WTC11 (cell line): ENCODE data around the gene FARP2. TPM values are rescaled to one million over a fixed set of nuclear protein-coding genes. Genes with fewer than 3 reads are reported as not detected.
"Not testable (repeated sequence)": the region's sequence is repeated elsewhere in the genome, so short reads cannot be mapped to it uniquely, and the experiment has no call there.

Source experiments
- ATAC-seq: fragments of 200-7000 bp; cut with Tn5 transposase; 2 replicates; pipeline ENCODE4 v1.10.0; 2021; ENCODE audit warnings: mild to moderate bottlenecking, moderate library complexity
- CTCF ChIA-PET: fragments of 300-600 bp; sonication (Branson Sonifier 250); formaldehyde crosslinking; loops from one replicate; lab custom pipeline; 2021; ENCODE audit warnings: antibody characterized with exemption; lab: Charles Lee
- POLR2A ChIA-PET: fragments of 350-600 bp; sonication (Branson Sonifier 250); formaldehyde crosslinking; loops from one replicate; lab custom pipeline; 2021; ENCODE audit warnings: antibody characterized with exemption; lab: Charles Lee
- DNase-seq: peaks from one replicate; pipeline ENCODE4 v3.0.0; 2021; ENCODE audit warnings: low spot score
- H3K27ac Mint-ChIP-seq: 2 replicates; pipeline ENCODE4 v1.8.0; 2021; ENCODE audit warnings: mixed read lengths
- H3K27me3 Mint-ChIP-seq: 2 replicates; pipeline ENCODE4 v1.8.0; 2021; ENCODE audit warnings: low read depth, mild to moderate bottlenecking, moderate library complexity, mixed read lengths
- H3K36me3 Mint-ChIP-seq: 2 replicates; pipeline ENCODE4 v1.8.0; 2021; ENCODE audit warnings: mixed read lengths
- H3K4me1 Mint-ChIP-seq: 2 replicates; pipeline ENCODE4 v1.8.0; 2022; ENCODE audit warnings: mixed read lengths
- H3K4me3 Mint-ChIP-seq: 2 replicates; pipeline ENCODE4 v1.8.0; 2021; ENCODE audit warnings: mild to moderate bottlenecking, moderate library complexity, mixed read lengths
- H3K9me3 Mint-ChIP-seq: 2 replicates; pipeline ENCODE4 v1.8.0; 2021; ENCODE audit warnings: mixed read lengths
- EMX1 ChIP-seq: fragments of 250-450 bp; sonication (Bioruptor Pico); IDR thresholded peaks from 2 replicates; pipeline ENCODE4 v1.8.0; 2021; ENCODE audit warnings: mild to moderate bottlenecking
- ESRRA ChIP-seq: sonication (generic); formaldehyde crosslinking; IDR thresholded peaks from 2 replicates; pipeline ENCODE4 v1.8.1; 2022; ENCODE audit warnings: mild to moderate bottlenecking, missing genetic modification reagents, borderline replicate concordance
- FOXK1 ChIP-seq: sonication (generic); formaldehyde crosslinking; IDR thresholded peaks from 2 replicates; pipeline ENCODE4 v1.8.0; 2022; ENCODE audit warnings: mild to moderate bottlenecking, moderate library complexity, missing genetic modification reagents
- GRHL2 ChIP-seq: fragments of 250-450 bp; sonication (Bioruptor Pico); IDR thresholded peaks from 2 replicates; pipeline ENCODE4 v1.8.0; 2022; ENCODE audit warnings: mild to moderate bottlenecking, moderate library complexity; ENCODE audit not compliant: insufficient replicate concordance, severe bottlenecking
- JAZF1 ChIP-seq: fragments of 250-450 bp; sonication (Bioruptor Pico); IDR thresholded peaks from 2 replicates; pipeline ENCODE4 v1.9.0; 2021; ENCODE audit warnings: moderate library complexity, mild to moderate bottlenecking, inconsistent platforms
- JUN ChIP-seq: sonication (generic); formaldehyde crosslinking; IDR thresholded peaks from 2 replicates; pipeline ENCODE4 v1.8.0; 2023; ENCODE audit warnings: mild to moderate bottlenecking, missing genetic modification reagents
- MYBL2 ChIP-seq: sonication (generic); formaldehyde crosslinking; IDR thresholded peaks from 2 replicates; pipeline ENCODE4 v1.8.1; 2023; ENCODE audit warnings: mild to moderate bottlenecking, moderate library complexity, missing genetic modification reagents
- NFE2L1 ChIP-seq: sonication (generic); formaldehyde crosslinking; IDR thresholded peaks from 2 replicates; pipeline ENCODE4 v1.8.1; 2023; ENCODE audit warnings: missing genetic modification reagents
- NR2C2 ChIP-seq: sonication (generic); formaldehyde crosslinking; IDR thresholded peaks from 2 replicates; pipeline ENCODE4 v1.8.0; 2022; ENCODE audit warnings: mild to moderate bottlenecking, missing genetic modification reagents
- SOX15 ChIP-seq: fragments of 250-450 bp; sonication (Bioruptor Pico); IDR thresholded peaks from 2 replicates; pipeline ENCODE4 v1.9.0; 2021; ENCODE audit warnings: mild to moderate bottlenecking
- ZNF232 ChIP-seq: sonication (generic); formaldehyde crosslinking; IDR thresholded peaks from 2 replicates; pipeline ENCODE4 v1.8.0; 2022; ENCODE audit warnings: mild to moderate bottlenecking, missing genetic modification reagents
- ZNF317 ChIP-seq: sonication (generic); formaldehyde crosslinking; IDR thresholded peaks from 2 replicates; pipeline ENCODE4 v1.8.1; 2023; ENCODE audit warnings: low read depth, mild to moderate bottlenecking, moderate library complexity, missing genetic modification reagents, borderline replicate concordance
- ZNF671 ChIP-seq: fragments of 250-450 bp; sonication (Bioruptor Pico); IDR thresholded peaks from 2 replicates; pipeline ENCODE4 v1.8.0; 2021; ENCODE audit warnings: mild to moderate bottlenecking
- total RNA-seq: library from RNA; stranded (reverse); gene quantifications from 3 replicates; pipeline ENCODE4 v1.2.3, GENCODE V29; 2021
- TF ChIP-seq, protein P1 (sequence below): sonication (generic); formaldehyde crosslinking; IDR thresholded peaks from 2 replicates; pipeline ENCODE4 v1.8.1; 2023; ENCODE audit warnings: mild to moderate bottlenecking, missing genetic modification reagents
- TF ChIP-seq, protein P2 (sequence below): sonication (generic); formaldehyde crosslinking; IDR thresholded peaks from 2 replicates; pipeline ENCODE4 v1.8.0; 2022; ENCODE audit warnings: mild to moderate bottlenecking, missing genetic modification reagents
- TF ChIP-seq, protein P3 (sequence below): fragments of 250-450 bp; sonication (Bioruptor Pico); IDR thresholded peaks from 2 replicates; pipeline ENCODE4 v2.1.2; 2022; ENCODE audit warnings: mild to moderate bottlenecking, moderate library complexity
- TF ChIP-seq, protein P4 (sequence below): sonication (generic); formaldehyde crosslinking; IDR thresholded peaks from 2 replicates; pipeline ENCODE4 v1.8.1; 2022; ENCODE audit warnings: mild to moderate bottlenecking, missing genetic modification reagents, moderate library complexity, borderline replicate concordance
- TF ChIP-seq, protein P5 (sequence below): sonication (generic); formaldehyde crosslinking; IDR thresholded peaks from 2 replicates; pipeline ENCODE4 v1.8.1; 2022; ENCODE audit warnings: low read depth, mild to moderate bottlenecking, moderate library complexity, missing genetic modification reagents, borderline replicate concordance

The FARP2 gene
- total RNA-seq, 1 experiment from 2014 or later, result 37.8 TPM

- DNase-seq (no peak), ATAC-seq (no peak; the same call in 1 of the 2 replicates)
- CTCF ChIA-PET, result interaction anchor here (0.6 to 1.2 kb wide), 2 partner anchors 19 to 352 kb away, joined by 3 to 4 read pairs; no protein-coding TSS in a partner anchor
- H3K27ac Mint-ChIP-seq, result no peak overlapping the region
- no peak for TF ChIP-seq MYBL2 (CRISPR knock-in tag)
- peaks cover 19% of the 10 kb centered on the region for H3K36me3 Mint-ChIP-seq
- peaks cover 6% of the 10 kb centered on the region for H3K4me1 Mint-ChIP-seq
- H3K27me3 Mint-ChIP-seq, result peaks cover 5% of the 10 kb centered on the region; the same call in 1 of the 2 replicates
- no peak overlapping the region for H3K4me3 Mint-ChIP-seq
- peaks cover 30% of the 10 kb centered on the region for H3K9me3 Mint-ChIP-seq
- POLR2A ChIA-PET, result no interaction called here
Observed at GRCh38 chr2:241522477-241522876, 166.4 kb downstream of the FARP2 start.

- DNase-seq, H3K27me3 Mint-ChIP-seq, CTCF ChIA-PET, H3K4me3 Mint-ChIP-seq, ATAC-seq, H3K4me1 Mint-ChIP-seq, POLR2A ChIA-PET, H3K27ac Mint-ChIP-seq: not testable (repeated sequence)
- H3K36me3 Mint-ChIP-seq, result peaks cover 17% of the 10 kb centered on the region
- H3K9me3 Mint-ChIP-seq, result peaks cover 28% of the 10 kb centered on the region
Observed at GRCh38 chr2:241525818-241526780, 170.0 kb downstream of the FARP2 start.

DNA sequence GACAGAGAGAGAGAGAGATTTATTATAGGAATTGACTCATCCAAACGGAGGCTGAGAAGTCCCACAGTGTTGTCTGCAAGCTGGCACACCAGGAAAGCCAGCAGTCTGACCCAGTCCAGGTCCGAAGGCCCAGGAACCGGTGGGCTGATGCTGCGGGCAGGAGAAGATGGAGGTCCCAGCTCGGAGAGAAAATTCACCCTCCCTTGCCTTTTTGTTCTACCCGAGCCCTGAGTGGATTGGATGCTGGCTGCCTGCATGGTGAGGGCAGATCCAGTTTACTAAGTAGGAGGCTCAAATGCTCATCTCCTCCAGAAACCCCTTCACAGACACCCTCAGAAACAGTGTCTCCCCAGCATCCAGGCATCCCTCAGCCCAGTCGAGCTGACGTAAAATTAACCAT, 174.5 kb downstream of the FARP2 start:
- peaks cover 10% of the 10 kb centered on the region for H3K36me3 Mint-ChIP-seq
- peaks cover 7% of the 10 kb centered on the region; the same call in 1 of the 2 replicates for H3K27me3 Mint-ChIP-seq
- CTCF ChIA-PET, result no interaction called here
- ATAC-seq (no peak), DNase-seq (no peak)
- H3K9me3 Mint-ChIP-seq, result peaks cover 12% of the 10 kb centered on the region
- no peak overlapping the region for H3K4me3 Mint-ChIP-seq
- no peaks in the 10 kb centered on the region for H3K4me1 Mint-ChIP-seq
- H3K27ac Mint-ChIP-seq, result no peak overlapping the region
- TF ChIP-seq NFE2L1 (CRISPR knock-in tag) (no peak), SOX15 (CRISPR knock-in tag) (no peak), FOXK1 (CRISPR knock-in tag) (no peak), ZNF317 (CRISPR knock-in tag) (no peak), NR2C2 (CRISPR knock-in tag) (no peak), JAZF1 (CRISPR knock-in tag) (no peak), ESRRA (CRISPR knock-in tag) (no peak), GRHL2 (CRISPR knock-in tag) (no peak), EMX1 (CRISPR knock-in tag) (no peak), ZNF232 (CRISPR knock-in tag) (no peak), JUN (CRISPR knock-in tag) (no peak), ZNF671 (CRISPR knock-in tag) (no peak)
- TF ChIP-seq, protein P1, sequence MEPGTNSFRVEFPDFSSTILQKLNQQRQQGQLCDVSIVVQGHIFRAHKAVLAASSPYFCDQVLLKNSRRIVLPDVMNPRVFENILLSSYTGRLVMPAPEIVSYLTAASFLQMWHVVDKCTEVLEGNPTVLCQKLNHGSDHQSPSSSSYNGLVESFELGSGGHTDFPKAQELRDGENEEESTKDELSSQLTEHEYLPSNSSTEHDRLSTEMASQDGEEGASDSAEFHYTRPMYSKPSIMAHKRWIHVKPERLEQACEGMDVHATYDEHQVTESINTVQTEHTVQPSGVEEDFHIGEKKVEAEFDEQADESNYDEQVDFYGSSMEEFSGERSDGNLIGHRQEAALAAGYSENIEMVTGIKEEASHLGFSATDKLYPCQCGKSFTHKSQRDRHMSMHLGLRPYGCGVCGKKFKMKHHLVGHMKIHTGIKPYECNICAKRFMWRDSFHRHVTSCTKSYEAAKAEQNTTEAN (CRISPR knock-in tag), result no peak
- TF ChIP-seq, protein P2, sequence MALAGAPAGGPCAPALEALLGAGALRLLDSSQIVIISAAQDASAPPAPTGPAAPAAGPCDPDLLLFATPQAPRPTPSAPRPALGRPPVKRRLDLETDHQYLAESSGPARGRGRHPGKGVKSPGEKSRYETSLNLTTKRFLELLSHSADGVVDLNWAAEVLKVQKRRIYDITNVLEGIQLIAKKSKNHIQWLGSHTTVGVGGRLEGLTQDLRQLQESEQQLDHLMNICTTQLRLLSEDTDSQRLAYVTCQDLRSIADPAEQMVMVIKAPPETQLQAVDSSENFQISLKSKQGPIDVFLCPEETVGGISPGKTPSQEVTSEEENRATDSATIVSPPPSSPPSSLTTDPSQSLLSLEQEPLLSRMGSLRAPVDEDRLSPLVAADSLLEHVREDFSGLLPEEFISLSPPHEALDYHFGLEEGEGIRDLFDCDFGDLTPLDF (CRISPR knock-in tag), result no peak
- TF ChIP-seq, protein P3, sequence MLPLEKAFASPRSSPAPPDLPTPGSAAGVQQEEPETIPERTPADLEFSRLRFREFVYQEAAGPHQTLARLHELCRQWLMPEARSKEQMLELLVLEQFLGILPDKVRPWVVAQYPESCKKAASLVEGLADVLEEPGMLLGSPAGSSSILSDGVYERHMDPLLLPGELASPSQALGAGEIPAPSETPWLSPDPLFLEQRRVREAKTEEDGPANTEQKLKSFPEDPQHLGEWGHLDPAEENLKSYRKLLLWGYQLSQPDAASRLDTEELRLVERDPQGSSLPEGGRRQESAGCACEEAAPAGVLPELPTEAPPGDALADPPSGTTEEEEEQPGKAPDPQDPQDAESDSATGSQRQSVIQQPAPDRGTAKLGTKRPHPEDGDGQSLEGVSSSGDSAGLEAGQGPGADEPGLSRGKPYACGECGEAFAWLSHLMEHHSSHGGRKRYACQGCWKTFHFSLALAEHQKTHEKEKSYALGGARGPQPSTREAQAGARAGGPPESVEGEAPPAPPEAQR (CRISPR knock-in tag), result no peak
- TF ChIP-seq, protein P4, sequence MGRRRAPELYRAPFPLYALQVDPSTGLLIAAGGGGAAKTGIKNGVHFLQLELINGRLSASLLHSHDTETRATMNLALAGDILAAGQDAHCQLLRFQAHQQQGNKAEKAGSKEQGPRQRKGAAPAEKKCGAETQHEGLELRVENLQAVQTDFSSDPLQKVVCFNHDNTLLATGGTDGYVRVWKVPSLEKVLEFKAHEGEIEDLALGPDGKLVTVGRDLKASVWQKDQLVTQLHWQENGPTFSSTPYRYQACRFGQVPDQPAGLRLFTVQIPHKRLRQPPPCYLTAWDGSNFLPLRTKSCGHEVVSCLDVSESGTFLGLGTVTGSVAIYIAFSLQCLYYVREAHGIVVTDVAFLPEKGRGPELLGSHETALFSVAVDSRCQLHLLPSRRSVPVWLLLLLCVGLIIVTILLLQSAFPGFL, result no peak
- TF ChIP-seq, protein P5, sequence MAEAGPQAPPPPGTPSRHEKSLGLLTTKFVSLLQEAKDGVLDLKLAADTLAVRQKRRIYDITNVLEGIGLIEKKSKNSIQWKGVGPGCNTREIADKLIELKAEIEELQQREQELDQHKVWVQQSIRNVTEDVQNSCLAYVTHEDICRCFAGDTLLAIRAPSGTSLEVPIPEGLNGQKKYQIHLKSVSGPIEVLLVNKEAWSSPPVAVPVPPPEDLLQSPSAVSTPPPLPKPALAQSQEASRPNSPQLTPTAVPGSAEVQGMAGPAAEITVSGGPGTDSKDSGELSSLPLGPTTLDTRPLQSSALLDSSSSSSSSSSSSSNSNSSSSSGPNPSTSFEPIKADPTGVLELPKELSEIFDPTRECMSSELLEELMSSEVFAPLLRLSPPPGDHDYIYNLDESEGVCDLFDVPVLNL (CRISPR knock-in tag), result no peak
- POLR2A ChIA-PET, result no interaction called here
